SU-DHL-6 (cell line): Measurements from ENCODE around the gene OGFOD2.

Experiments used
- H2AFZ ChIP-seq: fragments of 200-600 bp; sonication (generic); 2 replicates; pipeline ENCODE4 v1.6.1; 2014; ENCODE audit warnings: low read depth, mild to moderate bottlenecking, moderate library complexity, mixed read lengths, antibody characterized with exemption, low read length; ENCODE audit not compliant: severe bottlenecking
- H3F3A ChIP-seq: fragments of 200-600 bp; shearing (Covaris generic); 2 replicates; pipeline ENCODE4 v1.6.0; 2016; ENCODE audit warnings: antibody characterized with exemption, mild to moderate bottlenecking; ENCODE audit not compliant: insufficient read depth
- H3K27ac ChIP-seq: fragments of 200-600 bp; sonication (generic); 2 replicates; pipeline ENCODE4 v1.5.1; 2016; ENCODE audit warnings: low read depth, mild to moderate bottlenecking, low read length, moderate library complexity, mixed read lengths
- H3K27me3 ChIP-seq: fragments of 200-600 bp; sonication (generic), shearing (Covaris generic); 2 replicates; pipeline ENCODE4 v1.6.0; 2014; ENCODE audit warnings: mild to moderate bottlenecking, low read length
- H3K36me3 ChIP-seq: fragments of 200-600 bp; sonication (generic); 2 replicates; pipeline ENCODE4 v1.6.1; 2014; ENCODE audit warnings: mild to moderate bottlenecking, low read length, mixed read lengths
- H3K4me2 ChIP-seq: fragments of 300-600, 200-600 bp; shearing (Covaris generic), sonication (generic); 2 replicates; pipeline ENCODE4 v1.6.0; 2014; ENCODE audit warnings: low read length, low read depth, mild to moderate bottlenecking; ENCODE audit not compliant: poor library complexity, severe bottlenecking
- H3K4me3 ChIP-seq: fragments of 200-600 bp; sonication (generic); 2 replicates; pipeline ENCODE4 v1.5.1; 2014; ENCODE audit warnings: antibody characterized with exemption, low read length, mild to moderate bottlenecking, mixed read lengths; ENCODE audit not compliant: insufficient read depth, poor library complexity, severe bottlenecking
- H3K79me2 ChIP-seq: fragments of 200-600 bp; sonication (generic); 2 replicates; pipeline ENCODE4 v1.6.1; 2014; ENCODE audit warnings: mild to moderate bottlenecking, low read length, moderate library complexity; ENCODE audit not compliant: insufficient read depth
- H3K9ac ChIP-seq: fragments of 200-600 bp; sonication (generic); 2 replicates; pipeline ENCODE4 v1.7.0; 2014; ENCODE audit warnings: mild to moderate bottlenecking, low read length
- H3K9me2 ChIP-seq: fragments of 200-600 bp; sonication (generic); replicated peaks from 2 replicates; pipeline ENCODE4 v1.6.1; 2014; ENCODE audit warnings: low read length; ENCODE audit not compliant: insufficient read depth
- H3K9me3 ChIP-seq: fragments of 200-600 bp; sonication (generic); 2 replicates; pipeline ENCODE4 v1.6.1; 2014; ENCODE audit warnings: low read length, mixed read lengths; ENCODE audit not compliant: insufficient read depth
- H4K20me1 ChIP-seq: fragments of 200-600 bp; sonication (generic); 2 replicates; pipeline ENCODE4 v1.6.1; 2014; ENCODE audit warnings: low read depth, mild to moderate bottlenecking, antibody characterized with exemption, low read length, moderate library complexity, mixed read lengths
- CTCF ChIP-seq: fragments of 200-600 bp; sonication (generic); IDR thresholded peaks from one replicate; pipeline ENCODE4 v1.5.1; 2017; ENCODE audit warnings: antibody characterized with exemption, mild to moderate bottlenecking, low read length, moderate library complexity; ENCODE audit not compliant: insufficient read depth, poor library complexity, severe bottlenecking
- EZH2phosphoT487 ChIP-seq: fragments of 200-600 bp; sonication (generic), shearing (Covaris generic); conservative IDR thresholded peaks from 2 replicates; pipeline ENCODE4 v1.6.1; 2018; ENCODE audit warnings: mild to moderate bottlenecking, antibody characterized with exemption, low read length, moderate library complexity, mixed read lengths

The OGFOD2 gene

GRCh38 chr12:122979908-122980182 lies 4.8 kb downstream of the OGFOD2 start:
- Histone ChIP-seq H3K79me2 (peaks cover 15% of the 10 kb centered on the region; the same call in 1 of the 2 replicates), H2AFZ (peak overlapping the region; percentile 61), H3K4me2 (peak overlapping the region; percentile 75), H3K9ac (peak overlapping the region; percentile 96), H4K20me1 (no peaks in the 10 kb centered on the region), H3K4me3 (peak overlapping the region; percentile 94), H3K36me3 (no peaks in the 10 kb centered on the region), H3K9me3 (no peaks in the 10 kb centered on the region), H3K27me3 (no peaks in the 10 kb centered on the region), H3K9me2 (no peaks in the 10 kb centered on the region), H3K27ac (peak overlapping the region; percentile 58), H3F3A (peaks cover 8% of the 10 kb centered on the region; the same call in 1 of the 2 replicates)
- TF ChIP-seq CTCF: no peak

GRCh38 chr12:122980183-122981035 lies 5.4 kb downstream of the OGFOD2 start, which contains the start of gene ARL6IP4:
TSS of gene ARL6IP4 (plus strand) at chr12:122980681. CDS start at chr12:122981140, 459 bp downstream.
- Histone ChIP-seq H3K9me3 (no peaks in the 10 kb centered on the region), H3K27me3 (no peaks in the 10 kb centered on the region), H3K9ac (peak within 1 kb of the TSS; percentile 96), H3K9me2 (no peaks in the 10 kb centered on the region), H3K36me3 (no peaks in the 10 kb centered on the region), H2AFZ (peak within 1 kb of the TSS; percentile 61), H3K4me3 (peak within 1 kb of the TSS; percentile 94), H4K20me1 (no peaks in the 10 kb centered on the region), H3K4me2 (peak within 1 kb of the TSS; percentile 75), H3K27ac (peak within 1 kb of the TSS; percentile 58), H3F3A (peaks cover 10% of the 10 kb centered on the region; the same call in 1 of the 2 replicates), H3K79me2 (peaks cover 13% of the 10 kb centered on the region; the same call in 1 of the 2 replicates)
- TF ChIP-seq EZH2phosphoT487: no peak

GRCh38 chr12:122981036-122981471 lies 6.0 kb downstream of the OGFOD2 start:
- peak overlapping the region; percentile 58 for H3K27ac ChIP-seq
- no peaks in the 10 kb centered on the region for H4K20me1 ChIP-seq

More at GRCh38 chr12:122981036-122981471, 6.0 kb downstream of the OGFOD2 start:
- H3K36me3 ChIP-seq: no peaks in the 10 kb centered on the region
- H3K9me3 ChIP-seq: no peaks in the 10 kb centered on the region
- H2AFZ ChIP-seq: peak overlapping the region; percentile 61
- H3K79me2 ChIP-seq: peaks cover 8% of the 10 kb centered on the region; the same call in 1 of the 2 replicates
- peak overlapping the region; percentile 75 for H3K4me2 ChIP-seq
- peaks cover 10% of the 10 kb centered on the region; the same call in 1 of the 2 replicates for H3F3A ChIP-seq
- peak overlapping the region; percentile 94 for H3K4me3 ChIP-seq
- no peak for TF ChIP-seq EZH2phosphoT487
- TF ChIP-seq CTCF: no peak
- H3K9me2 ChIP-seq: no peaks in the 10 kb centered on the region
- peak overlapping the region; percentile 96 for H3K9ac ChIP-seq
- no peaks in the 10 kb centered on the region for H3K27me3 ChIP-seq
